Gastrocnemius medialis (tissue), 4 donors: ENCODE results near the gene ADCY2. TPM values are rescaled to one million over a fixed set of nuclear protein-coding genes. Genes with fewer than 3 reads are reported as not detected.
A peak's percentile ranks its signal among the peaks of the same experiment; 100 is the strongest.

Source experiments
- ATAC-seq, 2 donors: fragments of 150-250 bp; one replicate each; pipeline ENCODE4 v1.9.1; 2016
- DNase-seq, 2 donors: peaks; one replicate each; pipeline ENCODE4 v3.0.0-alpha.2; 2019
- H3K27ac ChIP-seq, 4 donors: fragments of 200-600 bp; sonication (generic); 1 replicate in 1 of 4; 2 replicates in 3 of 4; pipeline ENCODE4 v1.5.1; 2016 to 2018; ENCODE audit warnings: mild to moderate bottlenecking in 2 of 4, moderate library complexity in 1 of 4
- H3K27me3 ChIP-seq, 3 donors: fragments of 200-600 bp; sonication (generic) in 2 of 3; 1 replicate in 1 of 3; 2 replicates in 2 of 3; pipeline versions ENCODE4 v1.5.1 to v1.6.0; 2016 to 2019; ENCODE audit warnings: mild to moderate bottlenecking in 1 of 3, moderate library complexity in 1 of 3
- H3K36me3 ChIP-seq, 2 donors: fragments of 200-600 bp; sonication (generic) in 1 of 2; one replicate each; pipeline ENCODE4 v1.5.1; 2017 to 2018
- H3K4me1 ChIP-seq, 2 donors: fragments of 200-600 bp; sonication (generic) in 1 of 2; one replicate each; pipeline ENCODE4 v1.5.1; 2016 to 2017; ENCODE audit warnings: mild to moderate bottlenecking in 2 of 2
- H3K4me3 ChIP-seq, 4 donors: fragments of 200-600 bp; sonication (generic) in 3 of 4; 1 replicate in 1 of 4; 2 replicates in 3 of 4; pipeline ENCODE4 v1.5.1; 2016 to 2019; ENCODE audit warnings: mild to moderate bottlenecking in 2 of 4
- H3K9me3 ChIP-seq, 3 donors: fragments of 200-600 bp; sonication (generic) in 2 of 3; 1 replicate in 1 of 3; 2 replicates in 2 of 3; pipeline ENCODE4 v1.5.1; 2016 to 2019
- POLR2A ChIP-seq, 2 donors: fragments of 450-650 bp; IDR thresholded peaks; one replicate each; pipeline ENCODE4 v1.6.1; 2017; ENCODE audit warnings: antibody characterized with exemption in 2 of 2, mild to moderate bottlenecking in 2 of 2, moderate library complexity in 2 of 2
- in situ Hi-C, 4 donors: fragments of 200-750 bp; cut with MboI; loops; one replicate each; pipeline versions ENCODE4 v1.15.0 to v1.8.0; 2017; ENCODE audit warnings: low sequenced_read_pairs in 4 of 4
- intact Hi-C: fragments of 100-400 bp; cut with DNase I; formaldehyde crosslinking; loops from one replicate; pipeline ENCODE4 v1.15.1; 2023; ENCODE audit warnings: low total_unique reads
- total RNA-seq, 4 donors: library from RNA; depleted of rRNA; stranded (reverse); fragments of >200 nt; gene quantifications; one replicate each; pipeline versions ENCODE4 v1.1.0 to v1.2.3, GENCODE V29; 2016
- TF ChIP-seq, protein P1 (sequence below), 5 experiments: fragments of 450-650 bp in 3 of 5; fragments of 200-600 bp in 2 of 5; sonication (generic) in 2 of 5; IDR thresholded peaks in 4 of 5; conservative IDR thresholded peaks in 1 of 5; 1 replicate in 4 of 5; 2 replicates in 1 of 5; pipeline ENCODE4 v1.5.1; 2016 to 2019; ENCODE audit warnings: antibody characterized with exemption in 5 of 5, mild to moderate bottlenecking in 3 of 5, moderate library complexity in 3 of 5

Gene ADCY2
- total RNA-seq, 4 donors from 2014 or later = 24.3 to 50.1 (median 36.5) TPM

DNA sequence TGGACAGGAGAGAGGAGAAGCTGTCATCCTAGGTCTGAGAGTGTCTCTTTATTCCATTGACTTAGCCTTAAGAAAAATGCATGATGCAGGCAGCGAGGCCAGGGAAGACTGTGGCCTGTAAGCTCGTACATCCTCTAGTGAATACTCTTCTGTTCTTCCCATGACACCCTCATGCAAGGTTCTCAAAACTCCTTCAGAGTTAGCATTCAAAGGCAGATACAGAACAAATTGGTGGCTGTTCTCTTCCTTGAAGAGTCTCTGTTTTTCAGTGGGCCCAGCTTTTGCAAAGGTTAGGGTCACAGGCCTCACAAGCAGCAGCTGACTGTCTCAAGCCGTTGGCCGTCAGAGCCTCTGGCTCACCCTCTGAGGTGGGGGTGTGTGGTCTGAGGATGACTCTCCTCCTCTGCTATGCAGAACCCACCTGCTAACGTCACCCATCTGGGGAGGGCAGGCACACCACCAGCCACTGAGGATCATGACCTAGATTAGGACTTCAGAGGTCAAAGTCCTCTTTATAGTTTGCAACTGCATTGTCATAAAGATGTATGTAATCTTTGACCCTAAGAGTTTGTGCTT is 15.1 kb downstream of the ADCY2 start:
- Histone ChIP-seq H3K9me3 (no peaks in the 10 kb centered on the region), H3K4me1 (peaks cover 40 to 64% of the 10 kb centered on the region in 2 donors), H3K4me3 (no peak overlapping the region), H3K27ac (peak overlapping the region; percentile 88 to 94 (median 92)), H3K27me3 (no peaks in the 10 kb centered on the region), H3K36me3 (no peaks in the 10 kb centered on the region)
- TF ChIP-seq POLR2A (IDR thresholded peaks at IDR 0.05) = no peak
- TF ChIP-seq, protein P1, sequence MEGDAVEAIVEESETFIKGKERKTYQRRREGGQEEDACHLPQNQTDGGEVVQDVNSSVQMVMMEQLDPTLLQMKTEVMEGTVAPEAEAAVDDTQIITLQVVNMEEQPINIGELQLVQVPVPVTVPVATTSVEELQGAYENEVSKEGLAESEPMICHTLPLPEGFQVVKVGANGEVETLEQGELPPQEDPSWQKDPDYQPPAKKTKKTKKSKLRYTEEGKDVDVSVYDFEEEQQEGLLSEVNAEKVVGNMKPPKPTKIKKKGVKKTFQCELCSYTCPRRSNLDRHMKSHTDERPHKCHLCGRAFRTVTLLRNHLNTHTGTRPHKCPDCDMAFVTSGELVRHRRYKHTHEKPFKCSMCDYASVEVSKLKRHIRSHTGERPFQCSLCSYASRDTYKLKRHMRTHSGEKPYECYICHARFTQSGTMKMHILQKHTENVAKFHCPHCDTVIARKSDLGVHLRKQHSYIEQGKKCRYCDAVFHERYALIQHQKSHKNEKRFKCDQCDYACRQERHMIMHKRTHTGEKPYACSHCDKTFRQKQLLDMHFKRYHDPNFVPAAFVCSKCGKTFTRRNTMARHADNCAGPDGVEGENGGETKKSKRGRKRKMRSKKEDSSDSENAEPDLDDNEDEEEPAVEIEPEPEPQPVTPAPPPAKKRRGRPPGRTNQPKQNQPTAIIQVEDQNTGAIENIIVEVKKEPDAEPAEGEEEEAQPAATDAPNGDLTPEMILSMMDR (IDR thresholded peaks at IDR 0.05 in 4 of 5, conservative IDR thresholded peaks at IDR 0.05 in 1 of 5) = no peak
- in situ Hi-C loops (no loop called here), intact Hi-C loops (loop anchor here (5.0 to 10.0 kb wide), 3 partner anchors 351 to 959 kb away; partner anchors contain the start of gene TENT4A)
- ATAC-seq (no peak), DNase-seq (no peak)

DNA sequence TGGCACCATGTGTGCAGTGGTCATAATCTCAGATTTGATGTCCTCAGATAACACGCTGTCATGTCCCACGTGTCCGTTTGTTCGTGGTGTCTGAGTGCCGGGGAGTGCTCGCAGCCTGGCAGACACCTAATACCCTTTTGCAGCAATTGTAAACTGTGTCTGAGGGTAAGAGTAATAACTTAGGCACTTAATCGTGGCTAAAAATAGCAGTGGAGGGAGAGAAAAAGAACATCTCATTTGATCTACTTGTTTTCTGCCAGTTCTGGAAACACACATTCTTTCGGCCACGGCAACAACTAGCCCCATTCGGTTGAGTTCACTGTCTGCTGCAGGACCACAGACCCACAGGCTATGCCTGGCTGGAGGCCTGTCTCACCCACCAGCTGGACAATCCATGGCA is 16.5 kb downstream of the ADCY2 start:
- Histone ChIP-seq H3K27ac (peak overlapping the region; percentile 88 to 94 (median 92)), H3K9me3 (no peaks in the 10 kb centered on the region), H3K27me3 (no peaks in the 10 kb centered on the region), H3K4me1 (peaks cover 53 to 62% of the 10 kb centered on the region in 2 donors), H3K4me3 (peak overlapping the region; percentile 29 to 49 (median 34)), H3K36me3 (no peaks in the 10 kb centered on the region)
- in situ Hi-C loops (no loop called here), intact Hi-C loops (loop anchor here (5.0 to 10.0 kb wide), 3 partner anchors 350 to 960 kb away; partner anchors contain the start of gene TENT4A)
- DNase-seq = peak; percentile 84 to 93
- TF ChIP-seq, protein P1 (IDR thresholded peaks at IDR 0.05 in 4 of 5, conservative IDR thresholded peaks at IDR 0.05 in 1 of 5) = no peak
- no peak for TF ChIP-seq POLR2A (IDR thresholded peaks at IDR 0.05)
- ATAC-seq = peak; percentile 89 to 90

DNA sequence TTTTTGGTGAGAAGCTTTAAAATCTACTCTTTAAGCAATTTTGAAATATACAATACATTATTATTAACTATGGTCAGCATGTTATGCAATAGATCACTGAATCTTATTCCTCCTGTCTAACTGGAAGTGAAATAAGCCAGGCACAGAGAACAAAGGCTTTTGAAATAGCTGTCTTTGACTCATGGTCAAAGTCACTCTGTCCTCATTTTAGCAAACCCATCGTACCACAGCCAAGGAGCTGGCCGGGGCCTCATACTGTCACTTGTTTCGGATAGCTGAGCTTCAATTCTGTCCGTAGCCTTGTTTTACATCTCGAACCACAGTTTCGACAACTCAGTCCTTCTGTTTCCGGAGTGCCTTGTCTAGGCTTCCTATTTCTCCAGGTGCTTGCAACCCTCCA is 19.2 kb downstream of the ADCY2 start:
- peak; percentile 57 to 62 for ATAC-seq
- intact Hi-C loops (loop anchor here (10.0 kb wide), 1 partner anchor 700 kb away; the partner anchor contains the start of gene TENT4A), in situ Hi-C loops (no loop called here)
- Histone ChIP-seq H3K27me3 (no peaks in the 10 kb centered on the region), H3K9me3 (no peaks in the 10 kb centered on the region), H3K4me1 (peaks cover 76 to 80% of the 10 kb centered on the region in 2 donors), H3K36me3 (no peaks in the 10 kb centered on the region), H3K4me3 (no peak overlapping the region), H3K27ac (peak overlapping the region; percentile 88 to 94 (median 92))
- TF ChIP-seq, protein P1 (IDR thresholded peaks at IDR 0.05 in 4 of 5, conservative IDR thresholded peaks at IDR 0.05 in 1 of 5) = no peak
- TF ChIP-seq POLR2A (IDR thresholded peaks at IDR 0.05) = peak; percentile 25 to 33
- peak; percentile 65 to 70 for DNase-seq

DNA sequence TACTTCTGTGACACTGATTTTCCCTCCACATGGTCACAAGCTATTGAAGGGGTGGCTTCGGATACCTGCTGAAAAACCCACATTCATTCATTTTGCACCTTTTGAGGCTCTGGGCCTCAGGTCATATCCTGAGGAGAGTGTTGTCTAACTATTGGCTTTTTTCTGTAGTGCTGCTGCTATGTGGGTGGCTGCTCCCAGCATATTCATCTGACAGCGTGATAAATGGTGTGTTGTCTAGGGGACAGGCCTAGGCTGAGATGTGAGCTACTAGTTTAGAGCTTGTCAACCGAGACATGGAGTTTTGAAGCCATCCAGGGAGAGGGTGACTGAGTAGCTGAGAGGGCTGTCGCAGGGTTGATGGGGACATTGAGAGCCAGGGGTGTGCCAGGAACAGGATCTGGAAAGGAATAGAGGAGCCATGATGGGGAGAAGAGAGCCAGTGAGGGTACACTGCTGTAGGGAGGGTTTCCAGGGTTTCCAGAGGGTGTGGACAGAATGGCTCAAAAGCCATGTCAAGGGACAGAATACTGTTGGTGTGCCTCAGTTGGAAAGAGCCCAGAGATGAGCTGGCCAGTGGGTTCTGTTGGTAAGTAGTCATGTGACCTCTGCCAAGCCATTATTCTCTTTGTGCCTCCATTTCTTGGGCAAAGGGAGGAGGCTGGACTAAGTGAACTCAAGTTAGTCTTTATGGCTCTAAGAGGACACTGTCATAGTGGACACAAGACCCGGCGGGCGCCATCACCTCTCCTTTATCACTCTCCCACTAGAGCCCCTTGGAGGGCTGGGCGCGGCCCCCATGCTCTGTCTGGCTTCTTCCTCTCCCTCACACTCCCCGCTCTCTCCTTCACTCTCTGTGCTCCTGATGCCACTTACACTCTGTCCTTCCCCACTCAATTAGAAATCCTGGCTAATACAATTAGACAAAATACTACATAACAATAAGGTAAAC is 19.9 kb downstream of the ADCY2 start:
- DNase-seq = no peak
- Histone ChIP-seq H3K4me3 (no peak overlapping the region), H3K9me3 (no peaks in the 10 kb centered on the region), H3K4me1 (peaks cover 76 to 81% of the 10 kb centered on the region in 2 donors), H3K27me3 (no peaks in the 10 kb centered on the region), H3K36me3 (no peaks in the 10 kb centered on the region), H3K27ac (peak overlapping the region; percentile 88 to 94 (median 92))
- ATAC-seq = no peak
- intact Hi-C loops = loop anchor here (10.0 kb wide), 1 partner anchor 701 kb away; the partner anchor contains the start of gene TENT4A
- in situ Hi-C loops = no loop called here
- TF ChIP-seq, protein P1 (IDR thresholded peaks at IDR 0.05 in 4 of 5, conservative IDR thresholded peaks at IDR 0.05 in 1 of 5) = no peak
